GM20000 (cell line): ENCODE results near the gene CTNND2.

Experiments used
- DNase-seq: peaks from one replicate; pipeline ENCODE4 v3.0.0; 2012; ENCODE audit warnings: low spot score
- TF ChIP-seq, protein P1 (sequence below): IDR thresholded peaks from 2 replicates; pipeline ENCODE4 v1.5.1; 2012; ENCODE audit warnings: mild to moderate bottlenecking, control low read depth; ENCODE audit errors: extremely low read depth, missing control alignments

CTNND2 gene, protein sequence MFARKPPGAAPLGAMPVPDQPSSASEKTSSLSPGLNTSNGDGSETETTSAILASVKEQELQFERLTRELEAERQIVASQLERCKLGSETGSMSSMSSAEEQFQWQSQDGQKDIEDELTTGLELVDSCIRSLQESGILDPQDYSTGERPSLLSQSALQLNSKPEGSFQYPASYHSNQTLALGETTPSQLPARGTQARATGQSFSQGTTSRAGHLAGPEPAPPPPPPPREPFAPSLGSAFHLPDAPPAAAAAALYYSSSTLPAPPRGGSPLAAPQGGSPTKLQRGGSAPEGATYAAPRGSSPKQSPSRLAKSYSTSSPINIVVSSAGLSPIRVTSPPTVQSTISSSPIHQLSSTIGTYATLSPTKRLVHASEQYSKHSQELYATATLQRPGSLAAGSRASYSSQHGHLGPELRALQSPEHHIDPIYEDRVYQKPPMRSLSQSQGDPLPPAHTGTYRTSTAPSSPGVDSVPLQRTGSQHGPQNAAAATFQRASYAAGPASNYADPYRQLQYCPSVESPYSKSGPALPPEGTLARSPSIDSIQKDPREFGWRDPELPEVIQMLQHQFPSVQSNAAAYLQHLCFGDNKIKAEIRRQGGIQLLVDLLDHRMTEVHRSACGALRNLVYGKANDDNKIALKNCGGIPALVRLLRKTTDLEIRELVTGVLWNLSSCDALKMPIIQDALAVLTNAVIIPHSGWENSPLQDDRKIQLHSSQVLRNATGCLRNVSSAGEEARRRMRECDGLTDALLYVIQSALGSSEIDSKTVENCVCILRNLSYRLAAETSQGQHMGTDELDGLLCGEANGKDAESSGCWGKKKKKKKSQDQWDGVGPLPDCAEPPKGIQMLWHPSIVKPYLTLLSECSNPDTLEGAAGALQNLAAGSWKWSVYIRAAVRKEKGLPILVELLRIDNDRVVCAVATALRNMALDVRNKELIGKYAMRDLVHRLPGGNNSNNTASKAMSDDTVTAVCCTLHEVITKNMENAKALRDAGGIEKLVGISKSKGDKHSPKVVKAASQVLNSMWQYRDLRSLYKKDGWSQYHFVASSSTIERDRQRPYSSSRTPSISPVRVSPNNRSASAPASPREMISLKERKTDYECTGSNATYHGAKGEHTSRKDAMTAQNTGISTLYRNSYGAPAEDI (N-terminal part only)

DNA sequence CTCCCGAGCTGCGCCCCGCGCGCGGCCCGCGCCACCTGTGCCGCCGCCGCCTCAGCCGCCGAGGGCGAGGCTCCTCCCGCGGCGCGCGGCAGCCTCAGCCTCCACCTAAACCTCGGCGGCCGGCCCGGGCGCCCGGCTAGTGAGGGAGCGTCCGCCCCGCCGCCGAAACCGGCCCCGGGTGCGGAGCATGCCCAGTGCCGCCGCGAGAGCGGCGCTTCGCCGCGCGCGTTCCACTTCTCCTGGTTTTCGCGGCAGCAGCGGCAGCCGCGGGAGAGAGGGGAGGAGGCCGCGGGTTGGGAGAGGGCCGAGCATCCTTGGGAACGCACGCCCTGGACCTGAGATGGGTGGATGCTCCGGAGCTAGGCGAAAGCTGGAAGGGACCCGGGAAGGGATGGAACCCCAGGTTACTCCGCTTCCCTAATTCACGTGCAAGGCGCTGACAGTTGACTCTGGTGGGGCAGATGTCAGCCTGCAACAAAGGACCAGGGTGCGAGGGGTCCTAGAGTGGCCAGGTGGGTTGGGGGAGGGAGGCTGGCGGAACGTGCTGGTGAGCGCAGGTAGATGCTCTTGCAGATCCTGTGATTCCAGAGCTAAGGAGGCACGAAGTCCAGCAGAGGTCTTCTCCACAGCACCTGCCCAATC is at the start of gene CTNND2:
Gene CTNND2, minus strand, starts transcription at position 182 of the 642 bp plus-strand sequence. CDS start 593 bp downstream, outside the sequence.
- DNase-seq: no peak
- TF ChIP-seq, protein P1, sequence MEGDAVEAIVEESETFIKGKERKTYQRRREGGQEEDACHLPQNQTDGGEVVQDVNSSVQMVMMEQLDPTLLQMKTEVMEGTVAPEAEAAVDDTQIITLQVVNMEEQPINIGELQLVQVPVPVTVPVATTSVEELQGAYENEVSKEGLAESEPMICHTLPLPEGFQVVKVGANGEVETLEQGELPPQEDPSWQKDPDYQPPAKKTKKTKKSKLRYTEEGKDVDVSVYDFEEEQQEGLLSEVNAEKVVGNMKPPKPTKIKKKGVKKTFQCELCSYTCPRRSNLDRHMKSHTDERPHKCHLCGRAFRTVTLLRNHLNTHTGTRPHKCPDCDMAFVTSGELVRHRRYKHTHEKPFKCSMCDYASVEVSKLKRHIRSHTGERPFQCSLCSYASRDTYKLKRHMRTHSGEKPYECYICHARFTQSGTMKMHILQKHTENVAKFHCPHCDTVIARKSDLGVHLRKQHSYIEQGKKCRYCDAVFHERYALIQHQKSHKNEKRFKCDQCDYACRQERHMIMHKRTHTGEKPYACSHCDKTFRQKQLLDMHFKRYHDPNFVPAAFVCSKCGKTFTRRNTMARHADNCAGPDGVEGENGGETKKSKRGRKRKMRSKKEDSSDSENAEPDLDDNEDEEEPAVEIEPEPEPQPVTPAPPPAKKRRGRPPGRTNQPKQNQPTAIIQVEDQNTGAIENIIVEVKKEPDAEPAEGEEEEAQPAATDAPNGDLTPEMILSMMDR: no peak

DNA sequence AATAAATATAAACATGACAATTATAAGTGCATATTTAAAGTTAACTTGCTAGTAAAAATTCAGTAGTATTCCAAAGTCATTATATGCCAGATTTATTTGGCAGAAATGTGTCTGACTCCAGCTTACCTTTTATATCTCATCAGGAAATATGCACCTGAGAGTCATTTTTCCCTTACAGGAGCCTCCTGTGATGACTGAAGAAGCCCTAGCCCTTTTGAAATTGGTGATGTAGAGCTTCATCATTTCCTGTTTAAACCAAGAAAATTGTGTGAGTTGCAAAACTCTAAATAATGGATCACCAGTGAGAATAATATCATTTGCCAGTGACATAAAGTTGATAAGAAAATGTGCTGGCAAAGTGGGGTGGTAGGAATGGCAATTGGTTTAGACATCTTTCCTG is 42.1 kb upstream of the CTNND2 start:
- TF ChIP-seq, protein P1: no peak
- DNase-seq: no peak

DNA sequence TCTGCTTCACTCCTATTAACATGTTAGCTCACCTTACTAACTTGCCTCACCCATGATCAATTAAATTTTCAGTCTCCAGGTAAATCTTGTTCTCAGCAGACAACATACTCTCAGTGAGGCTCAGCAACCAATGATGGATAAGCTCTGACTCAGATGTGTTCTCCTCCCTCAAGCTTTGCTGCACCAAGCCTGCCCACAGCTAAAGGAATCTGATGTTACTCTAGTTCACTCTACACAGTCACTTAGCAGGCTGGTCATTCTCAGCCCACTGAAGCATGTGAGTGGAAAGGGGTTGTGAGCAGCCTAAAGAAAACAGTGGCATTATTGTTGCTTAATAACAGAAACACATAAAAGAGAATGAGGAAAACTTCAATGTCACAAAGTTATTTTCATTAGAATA is 37.3 kb upstream of the CTNND2 start:
- TF ChIP-seq, protein P1: no peak
- DNase-seq: no peak

- no peak for DNase-seq
- TF ChIP-seq, protein P1: no peak
Observed at GRCh38 chr5:11931638-11932037, 27.4 kb upstream of the CTNND2 start.

DNA sequence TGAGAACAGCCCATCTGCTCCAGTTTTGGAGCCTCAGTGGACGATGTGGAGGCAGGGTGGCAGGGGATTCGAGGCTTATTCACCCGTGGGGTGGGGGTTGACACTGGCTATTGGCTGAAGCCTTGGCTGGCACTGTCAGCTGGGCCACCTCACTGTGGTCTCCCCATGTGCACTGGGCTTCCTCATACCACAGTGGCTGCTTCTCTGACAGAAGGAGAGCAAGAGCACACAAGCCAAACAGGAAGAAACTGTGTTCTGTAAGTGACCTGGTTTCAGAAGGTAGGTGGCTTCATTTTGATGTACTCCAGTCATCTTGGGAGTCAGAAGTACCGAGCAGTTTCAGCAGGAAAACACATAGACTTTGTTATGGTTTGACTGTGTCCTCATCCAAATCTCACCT is 24.7 kb upstream of the CTNND2 start:
- DNase-seq: no peak
- TF ChIP-seq, protein P1: no peak

DNA sequence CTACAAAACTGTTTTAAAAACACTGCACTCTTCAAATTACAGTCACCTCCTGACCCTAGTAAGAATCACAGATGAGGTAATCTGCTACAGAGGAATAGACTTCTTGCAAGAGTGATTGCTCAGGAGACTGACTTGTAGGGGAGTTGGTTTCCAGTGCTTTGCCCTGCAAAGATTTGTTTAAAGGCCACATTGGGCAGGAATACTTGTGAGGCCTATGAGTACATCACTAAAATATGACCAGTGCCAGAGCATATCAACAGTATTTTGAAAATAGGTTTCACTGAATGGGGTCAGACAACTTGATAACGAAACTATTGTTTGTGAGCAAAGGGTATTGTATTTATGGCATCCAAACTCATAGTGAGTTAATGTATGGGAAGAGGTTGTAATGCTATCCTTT is 21.5 kb upstream of the CTNND2 start:
- DNase-seq: no peak
- TF ChIP-seq, protein P1: no peak
